Measurements from ENCODE around the gene SUCO. TPM values are rescaled to one million over a fixed set of nuclear protein-coding genes. Genes with fewer than 3 reads are reported as not detected.

Gene SUCO
- total RNA-seq, 1 donor from 2014 or later = 15.9 TPM

DNA sequence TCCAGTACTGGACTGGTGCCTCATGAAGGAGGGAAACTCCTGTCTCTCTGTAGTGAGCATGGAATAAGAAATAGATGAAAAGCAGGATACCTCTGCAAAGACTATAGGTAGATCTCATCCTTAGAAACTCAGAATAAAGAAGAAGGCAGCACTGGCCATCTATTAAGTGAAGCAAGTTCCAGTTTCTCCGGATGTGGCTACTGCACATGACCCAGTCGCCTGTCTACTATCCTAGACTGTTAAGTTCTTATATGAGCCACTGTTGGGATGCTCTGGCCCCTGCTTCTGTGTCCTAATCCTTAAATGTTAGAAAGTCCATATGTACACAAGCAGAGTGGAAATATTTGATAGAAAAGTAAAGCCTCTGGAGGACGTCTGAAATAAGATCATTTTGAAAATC lies 128.2 kb downstream of the SUCO start:
- ATAC-seq (ENCODE audit: poor library complexity) (no peak), DNase-seq (no peak)
- intact Hi-C loops (cut with DNase I) = no loop called here

Other genes with a start within 250 kb of the SUCO start
- gene C1orf105, start 112.5 kb upstream of the SUCO start, total RNA-seq = 14.3 TPM
- 12.7 TPM for gene PIGC, start 89.1 kb upstream of the SUCO start, total RNA-seq
- not detected for gene FASLG, start 126.0 kb downstream of the SUCO start, total RNA-seq

Data from Right ventricle myocardium superior (tissue), 1 donor.